AG04450 (cell line): ENCODE results near the gene KLF3. TPM values are rescaled to one million over a fixed set of nuclear protein-coding genes. Genes with fewer than 3 reads are reported as not detected.

ENCODE experiments used
- CTCF ChIA-PET: fragments of 300-600, 350-600 bp; formaldehyde crosslinking; extraction: SDS; loops from one replicate; lab custom pipeline; 2022; ENCODE audit warnings: antibody characterized with exemption, inconsistent platforms; lab: Charles Lee
- POLR2A ChIA-PET: fragments of 350-600 bp; formaldehyde crosslinking; extraction: SDS; loops from one replicate; lab custom pipeline; 2021; ENCODE audit warnings: antibody characterized with exemption, inconsistent platforms; lab: Yijun Ruan, JAX
- DNase-seq: peaks from one replicate; pipeline ENCODE4 v3.0.0-alpha.2; 2011; ENCODE audit warnings: low read depth, low spot score
- H3K27ac ChIP-seq: one replicate; pipeline ENCODE4 v1.5.1; 2012; ENCODE audit warnings: low read depth, low read length, control low read depth
- H3K27me3 ChIP-seq: one replicate; pipeline ENCODE4 v1.6.0; 2012; ENCODE audit warnings: low read length; ENCODE audit not compliant: control insufficient read depth, insufficient read depth
- H3K4me3 ChIP-seq: 2 replicates; pipeline ENCODE4 v1.5.1; 2011; ENCODE audit warnings: mild to moderate bottlenecking, low read depth, low read length, control low read depth
- H3K9me3 ChIP-seq: 2 replicates; pipeline ENCODE4 v1.5.1; 2012; ENCODE audit warnings: low read length; ENCODE audit not compliant: control insufficient read depth, insufficient read depth
- CTCF ChIP-seq: IDR thresholded peaks from 2 replicates; pipeline ENCODE4 v1.5.1; 2011; ENCODE audit warnings: low read depth, low read length, control low read depth, inconsistent platforms
- polyA plus RNA-seq: library from polyadenylated mRNA; depleted of rRNA; stranded (reverse); fragments of >200 nt; gene quantifications from 2 replicates; pipeline ENCODE4 v1.2.3, GENCODE V29; 2011

Gene KLF3
- polyA plus RNA-seq, 1 experiment: 24.3 TPM

DNA sequence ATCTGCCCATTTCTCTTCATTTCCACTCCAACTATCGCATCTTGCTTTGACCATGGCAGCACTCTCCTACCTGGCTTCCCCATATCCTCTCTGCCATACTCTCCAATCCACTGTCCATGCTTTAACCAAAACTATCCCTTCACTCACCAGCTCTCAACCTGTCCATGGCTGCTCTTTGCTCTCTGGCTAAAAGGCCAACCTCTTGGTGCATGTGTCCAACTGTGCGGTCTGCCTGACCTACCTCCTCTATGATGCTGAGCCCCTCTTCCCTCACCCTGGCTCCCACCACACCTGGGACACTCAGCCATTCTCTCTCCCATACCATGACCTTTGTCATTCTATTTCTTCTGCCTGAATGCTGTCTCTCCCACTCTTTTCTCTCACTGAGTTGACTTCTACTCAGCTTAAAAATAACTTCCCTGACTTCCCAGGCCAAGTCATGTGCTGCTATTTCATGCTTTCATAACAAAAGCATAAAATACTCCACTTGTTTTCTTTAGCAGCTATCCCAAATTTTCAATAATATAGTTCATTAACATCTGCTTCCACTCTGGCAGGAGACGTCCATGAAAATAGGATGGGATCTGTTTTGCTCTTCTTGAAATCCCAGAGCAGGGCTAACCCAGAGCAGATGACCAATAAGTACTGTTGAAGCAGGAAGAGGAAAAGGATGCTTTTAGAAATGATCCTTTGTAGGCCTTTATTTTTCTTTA is 29.8 kb upstream of the KLF3 start:
- no peak for TF ChIP-seq CTCF
- no peak for DNase-seq
- ChIA-PET CTCF (interaction anchor here (0.7 kb wide), 1 partner anchor 28 kb away, joined by 3 read pairs; no protein-coding TSS in a partner anchor), POLR2A (no interaction called here)
- H3K27ac ChIP-seq: no peak overlapping the region
- no peaks in the 10 kb centered on the region for H3K9me3 ChIP-seq
- no peak overlapping the region for H3K4me3 ChIP-seq
- peaks cover 4% of the 10 kb centered on the region for H3K27me3 ChIP-seq

DNA sequence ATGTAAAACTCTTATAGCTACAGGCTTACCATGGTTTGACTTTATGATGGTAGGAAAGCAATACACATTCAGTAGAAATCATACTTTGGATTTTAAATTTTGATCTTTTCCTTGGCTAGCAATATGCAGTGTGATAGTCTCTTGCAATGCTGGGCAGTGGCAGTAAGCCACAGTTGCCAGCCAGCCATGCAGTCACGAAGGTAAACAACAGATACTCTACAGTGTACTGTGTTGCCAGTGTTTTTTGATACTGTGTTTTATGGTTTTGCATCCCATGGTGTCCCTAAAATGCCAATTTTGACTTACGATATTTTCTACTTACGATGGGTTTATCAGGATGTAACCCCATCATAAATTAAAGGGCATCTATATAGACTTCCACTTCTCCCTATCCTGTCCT is 24.8 kb upstream of the KLF3 start:
- ChIA-PET CTCF (no interaction called here), POLR2A (no interaction called here)
- no peak for DNase-seq
- Histone ChIP-seq H3K4me3 (no peak overlapping the region), H3K27me3 (peaks cover 4% of the 10 kb centered on the region), H3K9me3 (no peaks in the 10 kb centered on the region), H3K27ac (no peak overlapping the region)
- no peak for TF ChIP-seq CTCF

GRCh38 chr4:38641811-38642210 is 22.2 kb upstream of the KLF3 start:
- ChIA-PET CTCF (no interaction called here), POLR2A (no interaction called here)
- no peak for TF ChIP-seq CTCF
- Histone ChIP-seq H3K9me3 (no peaks in the 10 kb centered on the region), H3K4me3 (no peak overlapping the region), H3K27ac (no peak overlapping the region), H3K27me3 (peaks cover 3% of the 10 kb centered on the region)
- DNase-seq: no peak

DNA sequence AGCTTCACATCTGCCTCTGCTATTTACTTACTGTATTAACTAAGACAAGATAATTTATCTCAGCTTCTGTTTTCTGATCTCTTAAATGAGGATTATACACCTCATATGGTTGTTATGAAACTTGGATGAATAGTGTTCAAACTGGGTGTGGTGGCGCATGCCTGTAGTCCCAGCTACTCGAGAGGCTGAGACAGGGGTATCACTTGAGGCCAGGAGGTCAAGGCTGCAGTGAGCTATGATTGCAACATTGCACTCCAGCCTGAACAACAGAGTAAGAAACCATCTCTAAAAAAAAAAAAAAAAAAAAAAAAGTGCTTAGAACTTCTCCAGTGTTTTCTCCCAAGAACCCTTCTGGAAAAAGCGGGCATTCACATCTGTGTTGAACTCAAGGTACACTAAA is 19.8 kb upstream of the KLF3 start:
- peaks cover 3% of the 10 kb centered on the region for H3K27me3 ChIP-seq
- no peak for DNase-seq
- CTCF ChIA-PET: no interaction called here
- no peak overlapping the region for H3K4me3 ChIP-seq
- no peak for TF ChIP-seq CTCF
- H3K27ac ChIP-seq: no peak overlapping the region
- H3K9me3 ChIP-seq: no peaks in the 10 kb centered on the region
- POLR2A ChIA-PET: no interaction called here

DNA sequence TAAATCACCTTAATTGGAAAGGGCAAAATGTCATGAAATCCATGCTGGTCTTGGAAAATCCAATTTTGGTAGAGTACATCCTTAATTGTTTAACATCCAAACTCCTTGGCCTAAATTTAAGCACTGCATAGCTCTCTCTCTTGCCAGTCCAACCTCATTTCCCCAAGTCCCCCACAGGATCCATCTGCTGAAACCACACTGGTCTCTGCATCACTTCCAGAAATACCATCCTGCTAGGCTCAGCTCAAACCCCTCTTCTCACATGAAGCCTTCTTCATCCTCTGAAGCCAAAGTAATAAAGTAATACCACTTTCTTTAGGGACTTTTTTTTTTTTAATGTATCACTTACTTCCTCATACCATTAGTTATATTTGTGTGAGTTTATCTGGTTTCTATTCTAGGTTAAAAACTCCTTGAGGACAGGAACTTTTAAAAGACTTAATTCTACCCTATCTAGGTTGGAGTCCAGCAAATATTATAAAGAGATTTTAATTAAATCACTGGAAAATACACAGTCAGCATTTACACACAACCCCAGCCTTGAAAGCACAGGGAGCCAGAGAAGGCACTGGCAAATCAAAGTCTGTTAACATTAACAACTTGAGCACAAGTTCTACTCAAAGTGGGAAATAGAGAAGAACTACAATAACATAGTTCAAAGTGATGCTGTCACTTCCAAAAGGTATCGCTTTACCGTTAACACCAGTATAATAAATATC is 16.7 kb upstream of the KLF3 start:
- ChIA-PET POLR2A (no interaction called here), CTCF (interaction anchor here (0.8 kb wide), 1 partner anchor 328 kb away, joined by 3 read pairs; no protein-coding TSS in a partner anchor)
- Histone ChIP-seq H3K4me3 (no peak overlapping the region), H3K27ac (no peak overlapping the region), H3K27me3 (peaks cover 3% of the 10 kb centered on the region), H3K9me3 (no peaks in the 10 kb centered on the region)
- DNase-seq: no peak
- TF ChIP-seq CTCF: no peak
